Tibial nerve (tissue), 4 donors: ENCODE data around the gene ETFB.

Source experiments
- CTCF ChIP-seq, 5 experiments: fragments of 200-600 bp in 3 of 5; fragments of 450-650 bp in 2 of 5; sonication (generic) in 3 of 5; IDR thresholded peaks; one replicate each; pipeline ENCODE4 v1.5.1; 2016 to 2019; ENCODE audit warnings: antibody characterized with exemption in 5 of 5, mild to moderate bottlenecking in 3 of 5, moderate library complexity in 2 of 5
- EP300 ChIP-seq, 2 donors: sonication (generic); formaldehyde crosslinking; IDR thresholded peaks; one replicate each; pipeline ENCODE4 v1.6.1; 2017; ENCODE audit warnings: antibody characterized with exemption in 2 of 2, mild to moderate bottlenecking in 1 of 2
- POLR2A ChIP-seq, 2 donors: fragments of 450-650 bp; IDR thresholded peaks; one replicate each; pipeline ENCODE4 v1.6.1; 2017; ENCODE audit warnings: antibody characterized with exemption in 2 of 2, mild to moderate bottlenecking in 2 of 2, moderate library complexity in 2 of 2

GRCh38 chr19:51338563-51339312 lies 27.4 kb downstream of the ETFB start:
- TF ChIP-seq CTCF (IDR thresholded peaks at IDR 0.05) (peak; percentile 87 to 93 (median 91)), EP300 (IDR thresholded peaks at IDR 0.05) (peak in 1 of 2 donors; percentile 28), POLR2A (IDR thresholded peaks at IDR 0.05) (no peak)
